ENCODE data around the gene PHF20. TPM values are rescaled to one million over a fixed set of nuclear protein-coding genes. Genes with fewer than 3 reads are reported as not detected.

The PHF20 gene
- total and polyA plus RNA-seq, 2 of the 13 experiments (the other 11 are each of a cell fraction or from before 2014, with no cell fraction given): 22.8 to 34.1 TPM

- TF ChIP-seq SKIL (CRISPR knock-in tag; IDR thresholded peaks at IDR 0.05; ENCODE audit: borderline replicate concordance) (no peak), TSC22D2 (CRISPR knock-in tag; IDR thresholded peaks at IDR 0.05; ENCODE audit: borderline replicate concordance) (no peak), ZNF530 (CRISPR knock-in tag; IDR thresholded peaks at IDR 0.05; ENCODE audit: low read depth) (no peak), ZNF674 (CRISPR knock-in tag; IDR thresholded peaks at IDR 0.05; ENCODE audit: low read depth) (no peak)
These were observed 28.9 kb upstream of the PHF20 start (continued) for GRCh38 chr20:35742741-35743523.

- peak overlapping the region; percentile 76 to 81 (median 77) for H3K4me3 ChIP-seq (replicated peaks in 1 of 3; ENCODE audit: insufficient read depth in 1 of 3, low read depth in 2 of 3, low read length in 3 of 3)
- in situ Hi-C loops (cut with HindIII; ENCODE audit: extremely low pct_ligation_motif_present, low pct_unique_long_range_greater_than_20kb) (loop anchor here (5.0 kb wide), 1 partner anchor 138 kb away; no protein-coding TSS in a partner anchor), intact Hi-C loops (cut with micrococcal nuclease; ENCODE audit: unreplicated experiment) (loop anchor here (2.0 to 5.0 kb wide), 3 partner anchors 45 to 141 kb away; partner anchors contain the start of genes NFS1, ROMO1 and SPAG4)
- H3K4me2 ChIP-seq (ENCODE audit: low read depth, low read length): peak overlapping the region; percentile 89
- peaks cover 3 to 17% of the 10 kb centered on the region in 2 experiments; a peak in 4 of 5 replicates for H3K36me3 ChIP-seq (replicated peaks in 1 of 2; ENCODE audit: control insufficient read depth in 1 of 2, insufficient read depth in 2 of 2, low read length in 2 of 2)
- no TSS peak for BruUV-seq (replicated peaks)
- peaks cover 42% of the 10 kb centered on the region for H3K79me2 ChIP-seq (ENCODE audit: insufficient read depth, low read length)
- FAIRE-seq: no peak
- H4K20me1 ChIP-seq (ENCODE audit: insufficient read depth, low read length): peaks cover 28% of the 10 kb centered on the region
- WGBS (ENCODE audit: low lambda C conversion rate): 25% methylated on average over 15 of the region's 15 CpGs
- ChIA-PET CTCF (ENCODE audit: low intra/inter-chr PET ratio, low total read pairs) (no interaction called here), POLR2A (interaction anchor here (0.8 to 8.6 kb wide), 28 partner anchors 11 to 395 kb away, joined by 3 to 461 read pairs (median 17); partner anchors contain the start of genes CEP250, CPNE1, ERGIC3 and NFS1)
- H3K9me3 ChIP-seq (ENCODE audit: low read length): no peaks in the 10 kb centered on the region
- peak overlapping the region; percentile 99 for H3K9ac ChIP-seq (ENCODE audit: insufficient read depth, low read depth, low read length)
- peak overlapping the region; percentile 96 for H3K27ac ChIP-seq (ENCODE audit: extremely low read length, insufficient read depth, low read length)
- peaks cover 33% of the 10 kb centered on the region for H3K4me1 ChIP-seq (ENCODE audit: insufficient read depth, low read length)
- peak overlapping the region; percentile 38 for H2AFZ ChIP-seq (ENCODE audit: low read length)
- no peak for ATAC-seq
- peak; percentile 79 for DNase-seq (ENCODE audit: low spot score)
- no peaks in the 10 kb centered on the region; a peak in 1 of 5 replicates for H3K27me3 ChIP-seq (ENCODE audit: control insufficient read depth in 1 of 2, insufficient read depth in 2 of 2, low read length in 2 of 2)
- TF ChIP-seq RCOR2 (CRISPR knock-in tag; IDR thresholded peaks at IDR 0.05) (peak; percentile 55; the same call in 1 of the 2 replicates), MATR3 (CRISPR knock-in tag; IDR thresholded peaks at IDR 0.05) (no peak), SPEN (CRISPR knock-in tag; IDR thresholded peaks at IDR 0.05; ENCODE audit: low read depth) (0 out of 2 replicates have a peak, but pooled peaks have one; percentile 18), CERS6 (CRISPR knock-in tag; IDR thresholded peaks at IDR 0.05) (no peak), ZBTB4 (CRISPR knock-in tag; IDR thresholded peaks at IDR 0.05; ENCODE audit: borderline replicate concordance) (peak; percentile 25; the same call in 1 of the 2 replicates), ZNF292 (CRISPR knock-in tag; IDR thresholded peaks at IDR 0.05; ENCODE audit: borderline replicate concordance, low read depth) (peak; percentile 52; the same call in 1 of the 2 replicates), ZNF674 (CRISPR knock-in tag; IDR thresholded peaks at IDR 0.05; ENCODE audit: low read depth) (no peak), SUZ12 (IDR thresholded peaks at IDR 0.05; ENCODE audit: low read depth, low read length) (no peak)
These were observed 27.9 kb upstream of the PHF20 start for GRCh38 chr20:35743693-35744491.
